SK-N-SH treated with all-trans-retinoic acid at 6 μM for 48 hours (cell line): Measurements from ENCODE around the gene BNIPL.

Source experiments
- ATAC-seq: fragments of 200-7000 bp; cut with Tn5 transposase; 3 replicates; pipeline ENCODE4 v1.9.1; 2020; ENCODE audit warnings: mild to moderate bottlenecking, moderate library complexity
- BACH2 ChIP-seq: fragments of 250-450 bp; sonication (Bioruptor Pico); IDR thresholded peaks from 2 replicates; pipeline ENCODE4 v1.9.0; 2021; ENCODE audit warnings: mild to moderate bottlenecking, borderline replicate concordance
- CSDC2 ChIP-seq: fragments of 250-450 bp; sonication (Bioruptor Pico); IDR thresholded peaks from 2 replicates; pipeline ENCODE4 v1.5.0; 2020; ENCODE audit warnings: mild to moderate bottlenecking, moderate library complexity
- GLIS3 ChIP-seq: fragments of 250-450 bp; sonication (Bioruptor Pico); IDR thresholded peaks from 2 replicates; pipeline ENCODE4 v1.5.0; 2020; ENCODE audit warnings: mild to moderate bottlenecking, moderate library complexity
- ISL1 ChIP-seq: fragments of 250-450 bp; sonication (Bioruptor Pico); IDR thresholded peaks from 2 replicates; pipeline ENCODE4 v2.1.2; 2022; ENCODE audit warnings: mild to moderate bottlenecking, moderate library complexity
- PATZ1 ChIP-seq: fragments of 250-450 bp; sonication (Bioruptor Pico); IDR thresholded peaks from 2 replicates; pipeline ENCODE4 v1.8.0; 2020; ENCODE audit warnings: mild to moderate bottlenecking, moderate library complexity, borderline replicate concordance
- POU6F1 ChIP-seq: fragments of 250-450 bp; sonication (Bioruptor Pico); IDR thresholded peaks from 2 replicates; pipeline ENCODE4 v1.8.0; 2021; ENCODE audit warnings: low read depth, mild to moderate bottlenecking, moderate library complexity, borderline replicate concordance
- PPARA ChIP-seq: fragments of 250-450 bp; sonication (Bioruptor Pico); IDR thresholded peaks from 2 replicates; pipeline ENCODE4 v1.5.0; 2020; ENCODE audit warnings: mild to moderate bottlenecking, borderline replicate concordance
- RARB ChIP-seq: fragments of 250-450 bp; sonication (Bioruptor Pico); IDR thresholded peaks from 2 replicates; pipeline ENCODE4 v1.8.0; 2021; ENCODE audit warnings: mild to moderate bottlenecking, moderate library complexity
- SNAI2 ChIP-seq: fragments of 250-450 bp; sonication (Bioruptor Pico); IDR thresholded peaks from 2 replicates; pipeline ENCODE4 v1.5.0; 2020; ENCODE audit warnings: mild to moderate bottlenecking, moderate library complexity
- TCF4 ChIP-seq: fragments of 250-450 bp; sonication (Bioruptor Pico); IDR thresholded peaks from 2 replicates; pipeline ENCODE4 v1.8.0; 2021; ENCODE audit warnings: mild to moderate bottlenecking, moderate library complexity, borderline replicate concordance
- TSHZ2 ChIP-seq: fragments of 250-450 bp; sonication (Bioruptor Pico); IDR thresholded peaks from 2 replicates; pipeline ENCODE4 v1.5.0; 2020; ENCODE audit warnings: mild to moderate bottlenecking, moderate library complexity
- ZC3H10 ChIP-seq: fragments of 250-450 bp; sonication (Bioruptor Pico); IDR thresholded peaks from 2 replicates; pipeline ENCODE4 v1.5.1; 2021; ENCODE audit warnings: mild to moderate bottlenecking, moderate library complexity
- ZFP3 ChIP-seq: fragments of 250-450 bp; sonication (Bioruptor Pico); IDR thresholded peaks from 2 replicates; pipeline ENCODE4 v1.5.0; 2020; ENCODE audit warnings: mild to moderate bottlenecking, moderate library complexity
- ZFP30 ChIP-seq: fragments of 450-650 bp; formaldehyde crosslinking; IDR thresholded peaks from 2 replicates; pipeline ENCODE4 v1.5.0; 2022; ENCODE audit warnings: mild to moderate bottlenecking, moderate library complexity
- ZNF565 ChIP-seq: fragments of 450-650 bp; formaldehyde crosslinking; conservative IDR thresholded peaks from 2 replicates; pipeline ENCODE4 v1.5.0; 2020; ENCODE audit warnings: low read depth, mild to moderate bottlenecking, moderate library complexity
- ZNF70 ChIP-seq: fragments of 450-650 bp; formaldehyde crosslinking; IDR thresholded peaks from 2 replicates; pipeline ENCODE4 v1.5.0; 2020; ENCODE audit warnings: mild to moderate bottlenecking, moderate library complexity
- ZNF8 ChIP-seq: fragments of 450-650 bp; formaldehyde crosslinking; IDR thresholded peaks from 2 replicates; pipeline ENCODE4 v1.5.0; 2020; ENCODE audit warnings: mild to moderate bottlenecking, moderate library complexity
- TF ChIP-seq, protein P1 (sequence below): fragments of 250-450 bp; sonication (Bioruptor Pico); IDR thresholded peaks from 2 replicates; pipeline ENCODE4 v1.5.1; 2021; ENCODE audit warnings: mild to moderate bottlenecking, moderate library complexity

BNIPL gene

DNA sequence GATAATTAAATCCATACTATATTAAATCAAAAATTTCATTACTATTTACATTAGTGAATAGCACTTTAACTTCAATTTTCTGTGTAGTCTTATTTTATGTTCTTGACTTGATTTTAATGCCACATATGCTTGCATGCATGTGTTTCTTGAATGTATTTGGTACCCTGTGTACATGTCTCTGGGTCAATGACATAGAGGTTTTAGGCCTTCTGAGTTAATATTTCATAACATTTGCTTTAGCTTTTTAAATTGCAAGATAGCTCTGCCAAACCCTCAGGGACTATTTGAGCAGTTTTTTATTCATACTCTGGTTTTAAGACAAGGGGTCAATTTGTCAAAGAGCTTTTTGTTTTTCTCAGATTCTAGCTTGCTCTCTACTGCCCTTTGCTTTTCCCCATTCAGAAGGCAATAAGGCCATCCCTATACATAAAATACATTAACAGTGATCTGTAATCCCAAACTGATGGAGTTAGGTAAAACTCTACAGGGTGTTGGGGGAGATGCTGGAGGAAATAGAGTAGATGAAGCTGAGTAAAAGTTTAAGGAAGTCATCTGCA is 28.8 kb downstream of the BNIPL start:
- TF ChIP-seq TSHZ2 (CRISPR knock-in tag): no peak
- TF ChIP-seq ISL1 (CRISPR knock-in tag): no peak
- no peak for TF ChIP-seq ZNF565 (CRISPR knock-in tag)
- no peak for TF ChIP-seq POU6F1 (CRISPR knock-in tag)
- TF ChIP-seq RARB (CRISPR knock-in tag): no peak
- TF ChIP-seq BACH2 (CRISPR knock-in tag): no peak
- TF ChIP-seq, protein P1, sequence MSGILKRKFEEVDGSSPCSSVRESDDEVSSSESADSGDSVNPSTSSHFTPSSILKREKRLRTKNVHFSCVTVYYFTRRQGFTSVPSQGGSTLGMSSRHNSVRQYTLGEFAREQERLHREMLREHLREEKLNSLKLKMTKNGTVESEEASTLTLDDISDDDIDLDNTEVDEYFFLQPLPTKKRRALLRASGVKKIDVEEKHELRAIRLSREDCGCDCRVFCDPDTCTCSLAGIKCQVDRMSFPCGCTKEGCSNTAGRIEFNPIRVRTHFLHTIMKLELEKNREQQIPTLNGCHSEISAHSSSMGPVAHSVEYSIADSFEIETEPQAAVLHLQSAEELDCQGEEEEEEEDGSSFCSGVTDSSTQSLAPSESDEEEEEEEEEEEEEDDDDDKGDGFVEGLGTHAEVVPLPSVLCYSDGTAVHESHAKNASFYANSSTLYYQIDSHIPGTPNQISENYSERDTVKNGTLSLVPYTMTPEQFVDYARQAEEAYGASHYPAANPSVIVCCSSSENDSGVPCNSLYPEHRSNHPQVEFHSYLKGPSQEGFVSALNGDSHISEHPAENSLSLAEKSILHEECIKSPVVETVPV (CRISPR knock-in tag): no peak
- no peak for TF ChIP-seq TCF4 (CRISPR knock-in tag)
- TF ChIP-seq GLIS3: no peak
- no peak for TF ChIP-seq ZFP3 (CRISPR knock-in tag)
- no peak for TF ChIP-seq PATZ1 (CRISPR knock-in tag)
- TF ChIP-seq ZNF70 (CRISPR knock-in tag): no peak
- no peak for TF ChIP-seq ZFP30 (CRISPR knock-in tag)
- no peak for TF ChIP-seq ZNF8 (CRISPR knock-in tag)
- no peak for TF ChIP-seq SNAI2 (CRISPR knock-in tag)
- TF ChIP-seq CSDC2 (CRISPR knock-in tag): no peak
- no peak for TF ChIP-seq PPARA (CRISPR knock-in tag)
- TF ChIP-seq ZC3H10 (CRISPR knock-in tag): no peak
- ATAC-seq: no peak

- TF ChIP-seq ZNF8 (CRISPR knock-in tag): no peak
- no peak for TF ChIP-seq TSHZ2 (CRISPR knock-in tag)
- TF ChIP-seq PATZ1 (CRISPR knock-in tag): no peak
- TF ChIP-seq ZFP3 (CRISPR knock-in tag): no peak
- no peak for ATAC-seq
These were observed 30.8 kb downstream of the BNIPL start for GRCh38 chr1:151067185-151067584.
